SH-SY5Y (cell line): ENCODE measurements around the gene KCNG3.

ENCODE experiments used
- GATA2 ChIP-seq: IDR thresholded peaks from 2 replicates; pipeline ENCODE4 v1.6.1; 2011; ENCODE audit warnings: mild to moderate bottlenecking, low read depth, low read length
- GATA3 ChIP-seq: IDR thresholded peaks from 2 replicates; pipeline ENCODE4 v1.6.1; 2011; ENCODE audit warnings: low read depth, mild to moderate bottlenecking, low read length, moderate library complexity

DNA sequence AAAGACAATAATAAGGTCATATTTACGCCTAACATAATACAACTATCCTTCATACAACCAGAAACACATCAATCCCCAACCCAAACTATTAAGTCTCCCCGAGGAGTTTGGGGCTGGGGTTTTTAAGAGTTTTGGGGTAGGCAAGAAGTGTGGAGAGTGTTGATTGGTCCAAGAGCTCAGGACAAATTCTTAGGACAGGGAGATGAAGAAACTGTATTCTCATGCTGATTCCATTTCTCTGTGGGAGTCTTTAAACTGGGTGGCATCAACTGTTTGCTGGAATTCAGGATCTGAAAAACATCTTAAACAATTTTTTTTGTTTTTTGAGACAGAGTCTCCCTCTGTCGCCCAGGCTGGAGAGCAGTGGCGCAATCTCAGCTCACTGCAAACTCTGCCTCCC, 49.1 kb upstream of the KCNG3 start:
- TF ChIP-seq GATA3 (no peak), GATA2 (no peak)
